HG03095 (cell line): ENCODE measurements around the gene EGR2.

ENCODE experiments used
- ATAC-seq: cut with Tn5 transposase; IDR thresholded peaks from one replicate; pipeline ENCODE4 v1.9.1; 2021; ENCODE audit warnings: moderate library complexity; ENCODE audit not compliant: unreplicated experiment

The EGR2 gene

DNA sequence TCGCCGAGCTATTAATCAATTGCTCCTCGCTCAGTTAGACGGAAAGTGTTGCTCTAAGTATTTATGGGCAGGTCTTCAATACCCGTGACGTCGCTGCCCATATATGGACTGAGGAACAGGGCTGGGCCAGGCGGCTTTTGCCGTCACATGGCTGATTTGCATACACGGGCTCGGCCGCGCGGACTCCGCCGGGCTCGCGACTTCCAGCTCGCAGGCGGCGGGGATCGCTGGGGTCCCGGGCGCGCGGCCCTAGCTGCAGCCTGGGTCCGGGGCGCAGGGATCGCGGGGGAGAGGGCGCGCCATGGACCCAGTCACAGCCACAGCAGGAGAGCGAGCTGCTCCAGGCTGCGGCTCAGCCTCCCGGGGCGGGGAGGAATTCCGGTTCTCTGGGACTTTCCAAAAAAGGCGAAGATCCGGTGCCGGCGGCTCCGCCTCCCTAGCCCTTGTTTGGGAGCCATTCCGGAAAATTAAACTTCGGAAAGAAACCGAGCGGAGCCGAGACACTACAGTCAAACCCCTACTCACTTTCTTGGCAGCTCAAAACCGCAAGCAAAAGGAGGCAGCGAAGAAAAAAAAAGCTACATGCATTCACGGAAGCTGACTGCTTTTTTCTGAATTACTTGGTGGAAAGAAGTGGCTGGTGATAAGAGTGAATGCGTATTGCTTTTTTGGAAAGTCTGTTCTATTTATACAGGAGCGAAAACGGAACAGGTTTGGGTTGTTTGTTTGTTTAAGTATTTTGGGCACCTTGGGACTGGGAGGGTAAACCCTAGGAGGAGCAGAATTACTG is at the start of gene EGR2:
Gene EGR2, minus strand, starts transcription at position 36 of the 790 bp plus-strand sequence. CDS start 337 bp downstream, outside the sequence.
- ATAC-seq = peak; percentile 73

DNA sequence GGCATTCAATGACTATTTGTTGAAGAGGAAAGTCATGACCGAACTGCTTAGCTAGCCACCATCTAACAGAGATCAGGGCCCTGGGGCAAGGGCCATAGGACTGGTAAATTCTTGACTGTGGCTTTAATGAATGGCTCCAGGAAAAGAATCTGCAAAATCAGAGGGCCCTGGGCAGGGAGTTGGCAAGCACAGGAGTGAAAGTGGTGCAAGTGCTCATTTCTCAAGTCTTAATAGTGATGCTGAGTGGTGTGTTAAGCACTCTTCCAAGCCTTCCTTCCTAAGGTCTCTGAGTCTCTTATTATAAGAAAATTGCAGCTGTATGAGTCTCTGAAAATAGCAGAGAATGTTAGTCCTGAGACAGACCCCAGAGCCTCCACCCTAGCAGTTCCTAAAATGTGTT is 46.3 kb upstream of the EGR2 start:
- no peak for ATAC-seq

DNA sequence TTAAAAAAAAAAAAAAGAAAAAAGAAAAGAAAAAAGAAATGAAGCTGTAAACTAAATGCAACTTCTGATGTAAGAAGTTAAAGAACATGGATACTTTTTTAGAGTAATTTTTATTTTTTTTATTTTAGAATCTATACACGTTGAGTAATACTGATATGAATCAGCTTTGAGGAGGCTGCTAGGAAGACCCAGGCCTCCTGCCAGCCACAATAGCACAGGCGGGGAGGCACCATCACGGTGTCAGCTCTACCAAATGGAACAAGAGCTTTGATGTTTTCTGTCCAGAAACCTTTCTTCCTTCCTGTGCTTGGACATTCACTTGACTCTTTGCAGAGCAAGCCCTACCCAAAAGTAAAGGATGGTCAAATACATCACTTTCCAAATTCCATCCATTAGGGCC is 45.3 kb upstream of the EGR2 start:
- ATAC-seq = no peak

DNA sequence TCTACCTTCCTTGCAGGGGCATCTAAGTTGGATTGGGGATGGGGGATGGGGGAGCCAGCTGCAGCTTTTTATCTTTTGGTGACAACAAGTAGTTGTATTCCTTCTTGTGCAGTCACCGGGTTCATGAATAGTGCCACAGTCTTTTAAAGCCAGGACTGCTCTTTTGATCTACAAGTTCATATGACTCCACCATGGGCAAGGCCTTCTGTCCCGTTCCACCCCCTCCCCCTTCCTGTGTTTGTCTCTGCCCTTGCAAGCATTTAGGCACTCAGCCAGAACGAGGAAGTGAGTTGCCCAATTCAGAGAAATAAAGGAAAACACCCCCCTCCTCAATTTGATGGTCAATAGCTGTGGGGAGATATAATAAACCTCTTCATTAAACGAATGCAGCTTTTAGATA is 44.8 kb upstream of the EGR2 start:
- ATAC-seq = no peak

DNA sequence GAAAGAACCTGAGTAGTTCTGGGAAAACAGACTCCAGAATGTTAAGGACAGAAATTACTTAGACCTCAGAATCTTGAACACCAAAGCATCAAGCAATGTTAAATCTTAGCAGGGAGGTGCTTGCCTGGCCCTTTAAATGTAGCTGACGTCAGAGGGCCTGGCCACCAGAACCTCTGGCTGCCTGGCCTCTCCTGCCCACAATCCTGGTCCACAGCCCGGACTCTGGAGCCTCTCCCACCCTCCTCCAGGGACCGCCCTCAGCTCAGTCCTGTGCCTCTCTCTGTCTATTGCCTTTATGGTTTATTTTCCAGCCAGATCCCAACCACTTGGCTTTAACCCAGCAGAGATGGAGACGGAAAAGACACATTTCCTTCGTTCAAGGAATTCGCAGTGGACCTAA is 42.2 kb upstream of the EGR2 start:
- no peak for ATAC-seq

DNA sequence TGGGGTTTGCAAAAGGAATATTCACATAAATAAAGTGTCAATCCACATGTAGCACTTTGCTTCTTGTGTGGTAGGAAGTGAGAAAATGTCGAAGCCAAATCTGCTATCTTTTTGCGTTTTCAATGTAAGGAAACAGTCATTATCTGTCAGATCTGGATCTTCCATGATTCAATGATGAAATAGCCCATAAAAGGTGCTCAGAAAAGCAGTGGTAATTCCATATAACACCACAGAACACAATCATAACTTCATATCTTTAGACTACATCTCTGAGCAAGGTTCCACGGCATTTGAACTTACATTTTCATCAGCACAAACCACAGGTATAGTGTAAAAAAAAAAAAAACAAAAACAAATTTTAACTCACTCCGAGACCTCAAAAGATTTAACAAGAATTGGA is 39.9 kb upstream of the EGR2 start:
- no peak for ATAC-seq

DNA sequence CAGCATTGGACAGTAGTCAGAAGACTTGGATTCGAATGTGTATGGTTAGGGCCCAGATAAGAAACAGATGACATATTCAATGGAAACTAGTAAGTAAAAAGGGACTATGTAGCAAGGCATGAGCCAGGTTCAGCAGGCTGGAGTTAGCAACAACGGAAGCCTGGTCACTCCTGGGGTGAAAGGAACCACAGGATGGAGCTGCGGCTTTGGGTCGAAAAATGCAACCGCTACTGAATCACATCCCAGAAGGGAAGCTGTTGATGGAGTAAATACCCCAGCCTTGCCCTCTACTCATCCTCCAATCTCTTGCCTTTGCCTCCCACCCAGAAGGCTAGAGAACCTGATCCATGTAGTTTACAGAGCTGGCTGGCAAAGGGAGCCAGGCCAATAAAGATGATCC is 37.5 kb upstream of the EGR2 start:
- ATAC-seq = no peak

DNA sequence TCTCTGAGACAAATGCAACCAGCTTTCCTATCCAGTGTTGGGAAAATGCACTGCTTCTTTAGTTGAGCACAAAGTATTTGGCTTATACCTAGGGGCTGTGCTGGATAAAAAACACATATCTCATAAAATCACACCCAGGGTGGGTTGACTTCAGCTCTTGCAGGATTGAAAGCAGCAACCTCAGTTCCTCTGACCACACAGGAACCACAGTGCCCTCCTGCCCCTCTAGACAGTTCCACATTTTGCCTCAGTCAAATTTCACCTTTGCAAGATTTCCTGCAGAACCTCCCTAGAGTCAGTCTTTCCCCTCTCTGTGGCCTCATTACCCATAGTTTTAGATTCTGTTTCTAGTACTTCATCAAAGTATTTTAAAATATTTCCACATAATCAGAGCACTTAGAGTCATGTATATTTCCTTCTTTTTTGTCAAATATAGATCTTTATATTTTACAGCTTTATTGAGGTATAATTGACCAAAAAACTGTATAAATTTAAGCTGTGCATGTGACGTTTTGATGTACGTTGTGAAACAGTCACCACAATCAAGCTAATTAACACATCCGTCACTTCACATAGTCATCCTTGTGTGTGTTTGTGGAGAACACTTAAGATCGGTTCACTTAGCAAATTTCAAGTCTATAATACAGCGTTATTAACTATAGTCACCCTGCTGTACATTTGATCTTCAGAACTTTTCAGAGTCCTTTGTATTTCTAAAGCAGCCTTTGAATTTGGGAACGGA is 37.0 kb upstream of the EGR2 start:
- peak; percentile 61 for ATAC-seq

DNA sequence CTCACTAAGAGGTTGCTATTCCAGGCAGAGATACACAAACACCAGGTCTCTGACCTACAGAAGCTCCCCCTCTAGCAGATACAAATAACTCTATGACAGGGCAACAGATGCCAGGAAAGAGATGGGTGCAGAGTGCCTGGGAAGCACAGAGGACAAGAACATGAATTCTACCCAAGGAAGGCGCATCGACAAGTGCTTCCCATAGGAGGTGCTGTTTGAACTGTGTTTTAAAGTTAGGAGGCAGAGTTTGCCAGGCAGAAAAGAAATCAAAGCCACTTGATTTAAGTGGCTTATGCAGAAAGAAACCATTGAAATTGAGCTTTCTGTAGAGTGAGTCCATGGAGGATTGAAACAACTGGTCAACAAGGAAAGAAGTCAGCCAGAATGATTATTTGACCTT is 35.3 kb upstream of the EGR2 start:
- ATAC-seq = no peak

DNA sequence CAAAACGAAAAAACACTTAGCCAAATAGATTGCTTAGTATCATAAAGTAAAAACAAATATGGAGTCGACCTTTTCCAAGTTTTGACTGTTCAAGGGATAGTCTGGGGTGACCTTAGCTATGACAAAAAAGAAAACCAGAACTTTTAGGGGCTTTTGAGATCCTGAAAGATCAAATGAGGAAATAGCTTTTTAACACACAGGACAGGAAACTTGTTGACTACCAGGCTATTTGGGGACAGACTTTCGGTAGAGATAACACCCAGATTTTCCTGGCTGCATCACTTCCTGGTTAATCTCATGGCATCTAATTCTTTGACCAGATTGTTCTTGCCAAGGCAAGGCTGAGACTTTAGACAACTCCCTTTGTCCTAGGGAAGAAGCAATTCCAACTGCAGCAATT is 34.5 kb upstream of the EGR2 start:
- ATAC-seq = peak; percentile 27

DNA sequence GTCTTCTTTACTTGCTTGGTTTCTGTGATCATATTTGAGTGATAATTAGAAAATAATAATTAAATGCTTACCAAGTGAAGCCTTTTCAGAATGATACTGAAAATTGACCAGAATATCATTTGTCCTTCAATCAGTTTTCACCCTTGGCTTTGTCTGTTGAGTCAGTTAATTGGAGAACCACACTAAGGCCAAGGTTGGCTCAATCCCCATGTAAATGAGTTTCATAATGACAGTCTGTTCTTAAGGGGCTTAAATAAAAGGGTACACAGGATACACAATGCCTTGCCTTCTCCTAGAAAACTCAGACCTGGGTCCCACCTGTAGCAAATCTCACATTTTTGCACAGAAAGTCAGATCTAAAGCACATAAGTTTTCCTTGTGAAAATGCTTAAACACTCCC is 31.3 kb upstream of the EGR2 start:
- ATAC-seq = no peak

DNA sequence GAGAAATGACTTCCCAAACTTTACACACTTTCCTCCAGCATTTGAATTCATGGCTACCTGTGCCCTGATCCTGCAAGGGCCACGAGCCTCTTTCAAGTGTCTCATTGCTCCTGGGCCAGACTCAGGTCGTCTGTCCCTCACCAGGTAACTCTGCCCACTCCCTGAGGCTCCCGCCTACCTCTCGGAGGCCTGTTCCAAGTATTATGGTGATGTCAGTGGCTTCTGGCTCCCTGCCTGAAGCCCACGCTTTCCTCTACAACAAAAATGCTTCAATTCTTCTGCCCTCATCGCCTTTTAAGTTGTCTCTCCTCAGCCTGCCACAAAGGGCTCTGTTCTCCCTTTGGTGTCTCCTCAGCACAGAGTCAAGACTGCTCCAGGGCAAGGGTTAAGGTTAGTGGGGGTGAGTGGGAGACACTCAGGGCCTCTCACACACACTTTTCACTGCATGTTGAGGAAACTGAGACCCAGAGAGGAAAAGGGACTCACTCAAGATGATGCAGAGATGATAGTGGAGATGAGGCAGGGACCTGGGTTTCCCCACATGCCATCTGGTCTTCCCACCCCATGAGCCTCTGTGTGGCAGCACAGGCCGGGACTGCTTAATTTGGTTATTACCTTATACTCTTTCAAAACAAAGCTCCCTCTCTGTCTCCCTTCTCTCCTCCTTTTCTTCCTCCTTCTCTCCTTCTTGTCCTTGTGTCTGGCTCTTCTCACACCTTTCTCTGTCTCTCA is 28.3 kb upstream of the EGR2 start:
- ATAC-seq = no peak

DNA sequence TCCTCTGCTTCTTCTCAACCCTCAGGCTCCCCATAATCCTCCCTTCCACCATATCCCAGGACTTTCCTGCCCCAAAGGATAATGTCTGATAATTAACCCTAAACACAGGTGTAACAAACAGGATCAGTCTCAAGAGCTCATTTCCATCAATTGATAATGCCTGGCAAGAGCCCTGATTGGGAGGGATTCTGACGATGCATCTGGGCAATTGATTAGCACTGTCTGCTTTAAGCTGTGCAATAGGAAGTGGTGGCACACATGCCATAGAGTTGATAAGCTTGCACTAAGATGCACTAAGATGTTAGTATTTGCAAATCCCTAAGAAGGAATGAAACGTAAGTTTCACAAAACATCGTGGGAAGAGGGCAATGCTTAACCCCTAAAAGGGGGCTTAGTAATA is 27.4 kb upstream of the EGR2 start:
- ATAC-seq = no peak

DNA sequence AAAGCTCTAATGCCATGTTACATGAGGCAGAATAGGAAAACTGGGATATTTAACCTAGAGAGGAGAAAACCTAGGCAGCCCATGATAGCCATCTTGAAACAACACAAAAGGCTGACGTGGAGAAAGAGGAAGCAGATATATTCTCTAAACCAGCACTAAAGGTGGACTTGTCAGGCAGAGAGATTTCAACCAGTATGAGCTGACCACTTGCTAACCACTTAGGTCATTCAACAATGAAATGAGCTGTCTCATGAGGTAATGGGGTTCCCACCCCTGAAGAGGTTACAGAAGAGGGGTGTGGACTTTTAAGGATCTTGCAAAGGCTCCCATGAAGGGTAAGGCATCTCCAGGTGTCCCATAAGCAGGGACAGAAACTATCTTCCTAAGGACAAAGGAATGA is 26.8 kb upstream of the EGR2 start:
- no peak for ATAC-seq

DNA sequence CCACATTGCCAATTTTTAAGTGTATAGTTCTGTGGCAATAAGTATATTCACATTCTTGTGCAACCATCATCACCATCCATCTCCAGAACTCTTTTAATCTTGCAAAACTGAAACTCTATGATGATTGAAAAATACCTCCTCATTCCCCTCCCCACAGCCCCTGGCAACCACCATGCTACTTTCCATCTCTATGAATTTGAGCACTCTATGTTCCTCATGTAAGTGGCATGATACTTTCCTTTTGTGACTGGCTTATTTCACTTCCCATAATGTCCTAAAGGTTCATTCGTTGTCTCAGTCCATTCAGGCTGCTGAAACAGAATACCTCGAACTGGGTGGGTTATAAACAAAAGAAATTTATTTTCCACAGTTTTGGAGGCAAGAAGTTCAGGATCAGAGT is 23.4 kb upstream of the EGR2 start:
- ATAC-seq = no peak

DNA sequence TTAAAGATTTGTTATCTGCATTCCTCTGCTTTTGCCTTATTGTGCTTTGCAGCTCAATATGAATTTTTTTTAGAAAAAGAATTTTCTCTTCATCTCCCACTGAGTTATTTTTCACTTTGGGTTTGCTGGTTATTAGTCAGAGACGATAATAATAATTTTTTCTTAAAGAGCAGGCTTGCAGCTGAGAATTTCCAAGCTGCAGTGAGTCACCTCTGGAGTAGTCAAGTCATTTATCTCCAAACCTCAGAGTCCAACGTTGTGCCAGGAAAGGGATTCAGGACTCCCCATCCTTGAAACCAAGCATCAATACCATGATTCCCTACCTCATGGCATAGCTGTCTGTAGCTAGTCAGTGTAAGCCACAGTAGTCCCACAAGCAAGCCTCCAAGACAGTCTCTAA is 15.2 kb upstream of the EGR2 start:
- no peak for ATAC-seq

DNA sequence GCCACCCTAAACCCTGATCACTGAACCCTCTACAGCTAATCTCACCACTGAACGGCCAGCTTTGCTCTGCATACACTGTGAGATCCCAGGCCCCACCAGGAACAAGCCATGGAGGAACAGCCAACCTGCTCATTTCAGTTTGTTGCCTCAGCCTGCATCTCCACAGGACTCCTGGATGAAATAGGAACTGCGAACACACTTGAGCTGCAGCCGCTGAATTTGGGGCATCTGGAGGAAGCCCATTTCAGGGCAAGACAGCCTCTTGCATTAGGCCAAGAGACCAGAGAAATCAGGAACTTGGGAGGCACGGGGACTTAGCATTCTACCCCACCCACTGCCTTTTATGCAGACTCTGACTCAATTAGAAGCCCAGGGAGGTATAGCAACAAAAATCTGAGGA is 14.5 kb upstream of the EGR2 start:
- ATAC-seq = no peak

DNA sequence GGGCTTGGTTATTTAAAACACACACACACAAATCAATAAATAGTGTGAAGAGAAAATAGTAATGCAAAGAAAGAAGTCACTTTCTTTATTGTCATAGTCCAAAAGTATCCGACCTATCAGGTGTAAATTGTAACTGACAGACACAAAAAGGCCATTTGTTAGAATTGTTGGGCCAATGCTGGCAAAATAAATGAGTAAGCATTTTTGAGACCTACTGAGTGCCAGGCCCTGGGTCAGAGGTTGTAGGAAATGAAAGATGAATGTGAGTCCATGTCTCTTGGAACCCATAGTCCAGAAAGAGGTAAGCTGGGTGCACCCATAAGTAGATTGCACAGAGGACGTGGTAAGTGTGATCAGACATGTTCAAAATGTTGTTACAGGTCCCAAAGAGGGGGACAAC is 13.5 kb upstream of the EGR2 start:
- ATAC-seq = no peak

DNA sequence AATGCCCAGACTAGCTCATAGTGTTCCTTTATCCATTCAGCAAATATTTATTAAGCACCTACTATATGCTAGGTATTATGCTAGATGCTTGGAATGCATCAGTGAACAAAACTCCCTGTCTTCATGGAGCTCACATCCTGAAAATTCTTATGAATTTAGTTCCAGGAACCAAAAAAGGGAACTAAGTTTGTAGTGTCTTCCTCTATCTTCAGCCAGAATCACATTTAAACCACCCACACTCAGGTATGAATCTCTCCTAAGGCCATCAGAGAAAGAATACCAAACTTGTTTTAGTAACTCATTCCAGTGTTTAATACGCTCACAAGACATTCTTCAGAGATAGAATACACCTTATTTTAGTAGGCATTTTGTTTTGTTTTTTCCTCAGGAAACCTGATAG is 10.1 kb upstream of the EGR2 start:
- ATAC-seq = no peak

DNA sequence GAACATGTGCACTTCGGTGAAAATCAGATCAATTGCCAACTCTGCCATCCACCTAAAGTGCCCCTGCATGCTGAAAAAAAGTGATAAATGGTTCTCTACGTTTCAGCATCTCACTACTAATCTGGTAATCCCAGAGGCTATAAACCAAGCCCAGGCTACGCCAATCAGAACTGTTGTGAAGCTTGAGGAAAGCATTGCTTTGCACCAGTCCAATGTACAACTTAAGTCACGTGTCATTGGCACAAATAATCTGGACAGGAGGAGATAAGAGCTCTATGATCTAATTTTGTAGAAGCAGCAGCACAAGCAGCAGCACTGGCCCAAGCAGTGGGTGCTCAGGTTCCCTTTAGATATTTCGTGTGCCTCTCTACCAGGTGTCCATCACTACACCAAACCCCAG is 4.4 kb upstream of the EGR2 start:
- ATAC-seq = no peak

DNA sequence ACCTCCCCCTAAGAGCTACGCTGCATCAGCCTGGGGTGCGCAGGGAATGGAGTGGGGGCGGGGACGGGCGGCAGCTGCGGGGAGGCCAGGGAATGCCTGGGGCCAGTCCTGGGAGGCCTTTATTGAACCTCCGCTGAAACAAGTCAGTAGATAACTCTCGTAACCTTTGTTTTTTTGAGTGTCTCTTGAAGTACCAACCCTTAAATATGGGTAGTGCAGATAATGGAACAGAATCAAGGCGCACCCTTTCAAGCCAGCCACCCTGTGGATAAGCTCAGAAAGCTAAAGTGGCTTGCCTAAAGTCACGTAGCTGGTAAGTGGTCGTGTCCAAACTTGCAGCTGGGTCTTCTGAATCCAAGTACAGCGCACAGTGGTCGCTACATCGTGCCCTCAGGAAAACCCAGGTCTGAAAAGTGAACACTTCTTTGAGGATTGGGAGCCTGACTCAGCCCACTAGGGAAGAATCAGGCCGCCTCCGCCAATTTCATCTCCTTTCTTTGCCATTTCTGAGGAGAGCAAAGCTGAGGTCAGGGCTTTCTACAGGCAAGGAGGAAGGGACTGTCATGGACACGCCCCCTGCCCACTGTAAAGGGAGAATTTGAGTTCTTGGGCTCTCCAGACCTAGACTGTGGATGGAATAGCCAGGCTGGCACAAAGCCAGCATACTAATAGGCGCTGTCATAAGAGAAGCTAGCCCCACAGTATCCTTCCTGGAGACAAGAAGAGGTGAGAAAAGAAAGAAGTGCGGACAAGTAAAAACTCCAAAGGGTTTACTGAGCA is 3.2 kb upstream of the EGR2 start:
- no peak for ATAC-seq
